Smooth muscle cell (in vitro differentiated cells): ENCODE data around the gene WWOX. TPM values are rescaled to one million over a fixed set of nuclear protein-coding genes. Genes with fewer than 3 reads are reported as not detected.
A peak's percentile ranks its signal among the peaks of the same experiment; 100 is the strongest.

Experiments
- DNase-seq: peaks from one replicate; lab custom pipeline; 2025; ENCODE audit not compliant: unreplicated experiment; lab: John Stamatoyannopoulos, UW
- H2AFZ ChIP-seq: fragments of 200-600 bp; sonication (generic); 2 replicates; pipeline ENCODE4 v1.6.0; 2016; ENCODE audit warnings: antibody characterized with exemption, low read depth, mild to moderate bottlenecking
- H3F3A ChIP-seq: fragments of 200-600 bp; sonication (generic); 2 replicates; pipeline ENCODE4 v1.6.0; 2017; ENCODE audit warnings: antibody characterized with exemption, low read depth
- H3K27ac ChIP-seq: fragments of 200-600 bp; sonication (generic); 2 replicates; pipeline ENCODE4 v1.5.1; 2016; ENCODE audit warnings: low read depth, mild to moderate bottlenecking
- H3K27me3 ChIP-seq: fragments of 200-600 bp; sonication (generic); 2 replicates; pipeline ENCODE4 v1.6.1; 2016; ENCODE audit warnings: low read depth, mild to moderate bottlenecking
- H3K36me3 ChIP-seq: fragments of 200-600 bp; sonication (generic); 2 replicates; pipeline ENCODE4 v1.5.1; 2016; ENCODE audit warnings: low read depth
- H3K4me1 ChIP-seq: fragments of 200-600 bp; sonication (generic); 2 replicates; pipeline ENCODE4 v1.5.1; 2016; ENCODE audit warnings: low read depth
- H3K4me2 ChIP-seq: fragments of 200-600 bp; sonication (generic); 2 replicates; pipeline ENCODE4 v1.6.0; 2016; ENCODE audit warnings: mild to moderate bottlenecking
- H3K4me3 ChIP-seq: fragments of 200-600 bp; sonication (generic); 2 replicates; pipeline ENCODE4 v1.5.1; 2016; ENCODE audit warnings: mild to moderate bottlenecking
- H3K79me2 ChIP-seq: fragments of 200-600 bp; sonication (generic); 2 replicates; pipeline ENCODE4 v1.6.0; 2016; ENCODE audit warnings: low read depth, mild to moderate bottlenecking
- H3K9ac ChIP-seq: fragments of 200-600 bp; sonication (generic); 2 replicates; pipeline ENCODE4 v1.6.0; 2016; ENCODE audit warnings: low read depth
- H3K9me3 ChIP-seq: fragments of 200-600 bp; sonication (generic); replicated peaks from 2 replicates; pipeline ENCODE4 v1.5.1; 2016; ENCODE audit warnings: low read depth
- H4K20me1 ChIP-seq: fragments of 200-600 bp; sonication (generic); 2 replicates; pipeline ENCODE4 v1.6.0; 2016; ENCODE audit warnings: low read depth
- CTCF ChIP-seq: fragments of 200-600 bp; sonication (generic); IDR thresholded peaks from 2 replicates; pipeline ENCODE4 v1.5.1; 2017; ENCODE audit warnings: borderline replicate concordance, mild to moderate bottlenecking, antibody characterized with exemption; ENCODE audit not compliant: insufficient read depth, poor library complexity, severe bottlenecking
- WGBS: methylation state at CpG from one replicate; pipeline ENCODE4 v1.1.7; 2016; ENCODE audit warnings: low lambda C conversion rate; 5-methylcytosine and 5-hydroxymethylcytosine counted together
- polyA plus RNA-seq: library from polyadenylated mRNA; unstranded; fragments of >200 nt; fragmentation: Nextera tagmentation; extraction: Ambion mirVana; gene quantifications from 2 replicates; pipeline ENCODE4 v1.2.1, GENCODE V29; 2016
- total RNA-seq: library from RNA; depleted of rRNA; stranded (reverse); fragments of >200 nt; gene quantifications from 2 replicates; pipeline ENCODE4 v1.2.3, GENCODE V29; 2014

Gene WWOX
- total and polyA plus RNA-seq, 2 experiments from 2014 or later: 7.5 to 14.0 TPM

- 46% methylated on average over 14 of the region's 14 CpGs for WGBS
- Histone ChIP-seq H3K4me1 (no peaks in the 10 kb centered on the region), H2AFZ (peak overlapping the region; percentile 16), H3K9ac (no peak overlapping the region), H3K4me3 (no peak overlapping the region), H3K79me2 (no peaks in the 10 kb centered on the region), H3K27me3 (no peaks in the 10 kb centered on the region), H3K27ac (no peak overlapping the region), H3K4me2 (peak overlapping the region; percentile 58), H4K20me1 (no peaks in the 10 kb centered on the region), H3F3A (peaks cover 1% of the 10 kb centered on the region), H3K9me3 (no peaks in the 10 kb centered on the region), H3K36me3 (no peaks in the 10 kb centered on the region)
- DNase-seq: no peak
- no peak for TF ChIP-seq CTCF
Observed at GRCh38 chr16:79177018-79177417, 1077.6 kb downstream of the WWOX start.

DNA sequence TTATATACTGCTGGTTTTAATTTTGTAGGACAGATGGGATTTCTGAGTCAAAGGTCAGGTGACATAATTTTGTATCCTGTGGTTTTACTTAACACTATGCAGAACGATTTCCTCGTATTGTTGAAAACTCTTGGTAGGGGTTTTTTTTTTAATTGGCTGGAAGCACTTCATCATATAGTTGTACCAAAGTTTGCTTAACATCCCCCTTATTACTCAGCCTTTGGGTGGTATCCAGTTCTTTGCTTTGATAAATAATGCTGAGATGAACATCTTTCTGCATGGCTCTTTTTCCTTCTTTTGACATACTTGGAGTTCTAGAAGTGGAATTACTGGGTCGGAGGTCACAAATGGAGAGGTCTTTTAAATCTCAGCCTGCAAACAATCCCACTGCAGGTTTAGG is 1082.0 kb downstream of the WWOX start:
- H3K4me3 ChIP-seq: no peak overlapping the region
- H3K79me2 ChIP-seq: no peaks in the 10 kb centered on the region
- WGBS: 95% methylated on average over 3 of the region's 3 CpGs
- no peaks in the 10 kb centered on the region for H4K20me1 ChIP-seq
- H3K27ac ChIP-seq: peak overlapping the region; percentile 81
- H3K4me1 ChIP-seq: peaks cover 6% of the 10 kb centered on the region
- no peaks in the 10 kb centered on the region for H3K27me3 ChIP-seq
- no peak for DNase-seq
- H2AFZ ChIP-seq: no peak overlapping the region
- no peak for TF ChIP-seq CTCF
- H3K4me2 ChIP-seq: no peak overlapping the region
- peaks cover 16% of the 10 kb centered on the region for H3F3A ChIP-seq
- no peaks in the 10 kb centered on the region for H3K9me3 ChIP-seq
- no peak overlapping the region for H3K9ac ChIP-seq
- H3K36me3 ChIP-seq: no peaks in the 10 kb centered on the region

GRCh38 chr16:79182616-79183015 is 1083.2 kb downstream of the WWOX start:
- no peak for TF ChIP-seq CTCF
- no peaks in the 10 kb centered on the region for H3K27me3 ChIP-seq
- H3K27ac ChIP-seq: peak overlapping the region; percentile 81
- H3K4me2 ChIP-seq: peak overlapping the region; percentile 16
- WGBS: 29% methylated on average over 6 of the region's 6 CpGs
- peak overlapping the region; percentile 40 for H3K9ac ChIP-seq
- H3K36me3 ChIP-seq: no peaks in the 10 kb centered on the region
- H3K4me3 ChIP-seq: no peak overlapping the region
- no peaks in the 10 kb centered on the region for H4K20me1 ChIP-seq
- H3K9me3 ChIP-seq: no peaks in the 10 kb centered on the region
- no peaks in the 10 kb centered on the region for H3K79me2 ChIP-seq
- no peak overlapping the region for H2AFZ ChIP-seq
- DNase-seq: no peak
- H3K4me1 ChIP-seq: peaks cover 6% of the 10 kb centered on the region
- peaks cover 16% of the 10 kb centered on the region for H3F3A ChIP-seq

DNA sequence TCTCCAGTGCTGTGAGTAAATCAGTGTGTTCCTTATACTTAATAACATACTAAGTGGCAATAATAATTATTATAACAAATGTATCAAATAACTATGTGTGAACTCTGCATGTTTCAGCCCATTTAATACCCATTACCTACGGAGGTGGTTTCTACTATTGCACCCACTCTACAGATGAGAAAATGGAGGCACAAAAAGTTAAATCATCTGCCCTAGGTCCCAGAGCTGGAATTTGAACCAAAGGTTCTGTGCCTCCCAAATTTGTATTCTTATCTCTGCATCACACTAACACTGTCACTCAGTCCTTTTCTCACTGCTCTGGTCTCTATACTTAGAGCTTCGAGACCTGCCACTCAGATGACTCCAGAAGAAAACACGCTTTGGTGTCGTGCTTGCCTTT is 1084.1 kb downstream of the WWOX start:
- Histone ChIP-seq H3K4me2 (no peak overlapping the region), H3K4me3 (no peak overlapping the region), H3K4me1 (peaks cover 6% of the 10 kb centered on the region), H3K36me3 (no peaks in the 10 kb centered on the region), H4K20me1 (no peaks in the 10 kb centered on the region), H3K27me3 (no peaks in the 10 kb centered on the region), H2AFZ (no peak overlapping the region), H3F3A (peaks cover 16% of the 10 kb centered on the region), H3K9me3 (no peaks in the 10 kb centered on the region), H3K27ac (peak overlapping the region; percentile 81), H3K79me2 (no peaks in the 10 kb centered on the region), H3K9ac (peak overlapping the region; percentile 14)
- no peak for TF ChIP-seq CTCF
- WGBS: 91% methylated on average over 4 of the region's 4 CpGs
- DNase-seq: no peak
